SHP77 (cell line): ENCODE measurements around the gene ETS1.
A peak's percentile ranks its signal among the peaks of the same experiment; 100 is the strongest.
"Not testable (repeated sequence)": the region's sequence is repeated elsewhere in the genome, so short reads cannot be mapped to it uniquely, and the experiment has no call there.

Experiments
- DNase-seq, 2 experiments: peaks; one replicate each; lab custom pipeline; 2025; lab: John Stamatoyannopoulos, UW

The ETS1 gene

GRCh38 chr11:128464878-128465450 lies 122.4 kb downstream of the ETS1 start:
- no peak for DNase-seq

- DNase-seq, result no peak
Measured at GRCh38 chr11:128463979-128464378, 123.4 kb downstream of the ETS1 start.

- no peak for DNase-seq
Measured at GRCh38 chr11:128463371-128463829, 124.0 kb downstream of the ETS1 start.

GRCh38 chr11:128462922-128463321 lies 124.4 kb downstream of the ETS1 start:
- no peak for DNase-seq

GRCh38 chr11:128462189-128462588 lies 125.2 kb downstream of the ETS1 start:
- DNase-seq, result no peak

GRCh38 chr11:128458321-128458720 lies 129.0 kb downstream of the ETS1 start:
- DNase-seq, result no peak

- DNase-seq, result no peak
Measured at GRCh38 chr11:128457874-128458273, 129.5 kb downstream of the ETS1 start.

GRCh38 chr11:128456566-128457268 lies 130.6 kb downstream of the ETS1 start:
- DNase-seq, result no peak

GRCh38 chr11:128455766-128456165 lies 131.6 kb downstream of the ETS1 start:
- DNase-seq, result no peak

GRCh38 chr11:128453444-128454336 lies 133.7 kb downstream of the ETS1 start:
- peak; percentile 13 to 54 for DNase-seq

- DNase-seq, result peak; percentile 93 to 94
Measured at GRCh38 chr11:128451652-128452470, 135.5 kb downstream of the ETS1 start.

- no peak for DNase-seq
Measured at GRCh38 chr11:128450882-128451651, 136.3 kb downstream of the ETS1 start.

- not testable (repeated sequence) for DNase-seq
Measured at GRCh38 chr11:128450425-128450824, 136.9 kb downstream of the ETS1 start.

- DNase-seq, result no peak
Measured at GRCh38 chr11:128448981-128449713, 138.2 kb downstream of the ETS1 start.

- no peak for DNase-seq
Measured at GRCh38 chr11:128448200-128448886, 139.0 kb downstream of the ETS1 start.

GRCh38 chr11:128447233-128447632 lies 140.1 kb downstream of the ETS1 start:
- no peak for DNase-seq

GRCh38 chr11:128445921-128446320 lies 141.4 kb downstream of the ETS1 start:
- not testable (repeated sequence) for DNase-seq

- no peak for DNase-seq
Measured at GRCh38 chr11:128437136-128437535, 150.2 kb downstream of the ETS1 start.

- no peak for DNase-seq
Measured at GRCh38 chr11:128434818-128435217, 152.5 kb downstream of the ETS1 start.

GRCh38 chr11:128434411-128434810 lies 152.9 kb downstream of the ETS1 start:
- no peak for DNase-seq
